Karpas-422 (cell line): ENCODE measurements around the gene HDLBP. TPM values are rescaled to one million over a fixed set of nuclear protein-coding genes. Genes with fewer than 3 reads are reported as not detected.

Source experiments
- DNase-seq: peaks from one replicate; pipeline ENCODE4 v3.0.0-alpha.2; 2015
- H2AFZ ChIP-seq: fragments of 200-600 bp; sonication (generic); 2 replicates; pipeline ENCODE4 v1.6.1; 2014; ENCODE audit warnings: antibody characterized with exemption, low read length, mixed read lengths
- H3K27ac ChIP-seq: fragments of 200-600 bp; sonication (generic); 2 replicates; pipeline ENCODE4 v1.5.1; 2014; ENCODE audit warnings: mild to moderate bottlenecking, low read length, moderate library complexity
- H3K27me3 ChIP-seq: fragments of 200-600 bp; sonication (generic); 2 replicates; pipeline ENCODE4 v1.6.1; 2014; ENCODE audit warnings: low read length, mixed read lengths
- H3K36me3 ChIP-seq: fragments of 200-600 bp; sonication (generic); 2 replicates; pipeline ENCODE4 v1.6.1; 2014; ENCODE audit warnings: low read length, mixed read lengths; ENCODE audit not compliant: insufficient read depth
- H3K4me1 ChIP-seq: fragments of 200-600 bp; sonication (generic); 2 replicates; pipeline ENCODE4 v1.6.1; 2014; ENCODE audit warnings: mild to moderate bottlenecking, low read length, mixed read lengths
- H3K4me2 ChIP-seq: fragments of 200-600 bp; sonication (generic); 2 replicates; pipeline ENCODE4 v1.6.1; 2014; ENCODE audit warnings: low read length, low read depth, mild to moderate bottlenecking; ENCODE audit not compliant: poor library complexity, severe bottlenecking
- H3K4me3 ChIP-seq: fragments of 200-600 bp; sonication (generic); 2 replicates; pipeline ENCODE4 v1.5.1; 2014; ENCODE audit warnings: mild to moderate bottlenecking, antibody characterized with exemption, low read length, mixed read lengths
- H3K79me2 ChIP-seq: fragments of 200-600 bp; sonication (generic); 2 replicates; pipeline ENCODE4 v1.6.1; 2014; ENCODE audit warnings: mild to moderate bottlenecking, low read length, mixed read lengths
- H3K9ac ChIP-seq: fragments of 200-600 bp; sonication (generic); 2 replicates; pipeline ENCODE4 v1.6.0; 2014; ENCODE audit warnings: low read length
- H3K9me2 ChIP-seq: fragments of 200-600 bp; sonication (generic), shearing (Covaris generic); replicated peaks from 2 replicates; pipeline ENCODE4 v1.6.0; 2014; ENCODE audit warnings: mild to moderate bottlenecking, low read length, moderate library complexity; ENCODE audit not compliant: insufficient read depth
- H3K9me3 ChIP-seq: fragments of 300-700, 200-600 bp; sonication (generic); 2 replicates; pipeline ENCODE4 v1.6.1; 2014; ENCODE audit warnings: low read length, mixed read lengths
- H4K20me1 ChIP-seq: fragments of 200-600 bp; sonication (generic); 2 replicates; pipeline ENCODE4 v1.6.1; 2014; ENCODE audit warnings: mild to moderate bottlenecking, antibody characterized with exemption, low read length, low read depth; ENCODE audit not compliant: insufficient read depth
- total RNA-seq: library from RNA; depleted of rRNA; stranded (reverse); fragments of >200 nt; shearing (Covaris generic); gene quantifications from 2 replicates; pipeline ENCODE4 v1.2.3, GENCODE V29; 2014; ENCODE audit warnings: low replicate concordance

The HDLBP gene
- total RNA-seq, 1 experiment from 2014 or later: 141 TPM

- Histone ChIP-seq H3K4me3 (no peak overlapping the region), H2AFZ (no peak overlapping the region)
- DNase-seq: no peak
Measured at GRCh38 chr2:241204010-241204384, 111.5 kb downstream of the HDLBP start.

GRCh38 chr2:241203218-241204009, 112.1 kb downstream of the HDLBP start:
- Histone ChIP-seq H3K4me2 (no peak overlapping the region), H2AFZ (no peak overlapping the region), H3K36me3 (no peaks in the 10 kb centered on the region), H3K9ac (no peak overlapping the region), H4K20me1 (no peaks in the 10 kb centered on the region), H3K79me2 (no peaks in the 10 kb centered on the region), H3K9me3 (no peaks in the 10 kb centered on the region), H3K4me1 (no peaks in the 10 kb centered on the region), H3K27ac (no peak overlapping the region), H3K9me2 (no peaks in the 10 kb centered on the region), H3K27me3 (no peaks in the 10 kb centered on the region), H3K4me3 (no peak overlapping the region)
- DNase-seq: no peak

More at GRCh38 chr2:241204010-241204384, 111.5 kb downstream of the HDLBP start:
- no peaks in the 10 kb centered on the region for H3K4me1 ChIP-seq
- no peak overlapping the region for H3K27ac ChIP-seq
- no peak overlapping the region for H3K9ac ChIP-seq
- H3K36me3 ChIP-seq: no peaks in the 10 kb centered on the region
- H3K9me2 ChIP-seq: no peaks in the 10 kb centered on the region
- no peaks in the 10 kb centered on the region for H4K20me1 ChIP-seq
- no peaks in the 10 kb centered on the region for H3K9me3 ChIP-seq
- H3K79me2 ChIP-seq: no peaks in the 10 kb centered on the region
- H3K27me3 ChIP-seq: no peaks in the 10 kb centered on the region
- no peak overlapping the region for H3K4me2 ChIP-seq

GRCh38 chr2:241202681-241203080, 112.8 kb downstream of the HDLBP start:
- H4K20me1 ChIP-seq: no peaks in the 10 kb centered on the region
- H3K27ac ChIP-seq: no peak overlapping the region
- DNase-seq: no peak
- H3K9me3 ChIP-seq: no peaks in the 10 kb centered on the region
- no peak overlapping the region for H3K4me3 ChIP-seq
- H3K36me3 ChIP-seq: no peaks in the 10 kb centered on the region
- H3K4me1 ChIP-seq: no peaks in the 10 kb centered on the region
- no peaks in the 10 kb centered on the region for H3K79me2 ChIP-seq
- no peaks in the 10 kb centered on the region for H3K27me3 ChIP-seq
- no peak overlapping the region for H3K4me2 ChIP-seq
- no peak overlapping the region for H3K9ac ChIP-seq
- no peaks in the 10 kb centered on the region for H3K9me2 ChIP-seq
- H2AFZ ChIP-seq: no peak overlapping the region

- no peak overlapping the region for H3K27ac ChIP-seq
- no peak overlapping the region for H2AFZ ChIP-seq
Measured at GRCh38 chr2:241202268-241202585, 113.2 kb downstream of the HDLBP start.

GRCh38 chr2:241201445-241202267, 113.8 kb downstream of the HDLBP start:
- no peak overlapping the region for H2AFZ ChIP-seq
- no peak overlapping the region for H3K27ac ChIP-seq
- no peaks in the 10 kb centered on the region for H3K27me3 ChIP-seq
- no peaks in the 10 kb centered on the region for H3K79me2 ChIP-seq
- DNase-seq: no peak
- no peak overlapping the region for H3K4me3 ChIP-seq
- H3K4me1 ChIP-seq: no peaks in the 10 kb centered on the region
- H3K9ac ChIP-seq: no peak overlapping the region
- H3K9me3 ChIP-seq: no peaks in the 10 kb centered on the region
- H3K9me2 ChIP-seq: no peaks in the 10 kb centered on the region
- no peaks in the 10 kb centered on the region for H3K36me3 ChIP-seq
- H4K20me1 ChIP-seq: no peaks in the 10 kb centered on the region
- H3K4me2 ChIP-seq: no peak overlapping the region

More at GRCh38 chr2:241202268-241202585, 113.2 kb downstream of the HDLBP start:
- Histone ChIP-seq H4K20me1 (no peaks in the 10 kb centered on the region), H3K4me3 (no peak overlapping the region), H3K4me1 (no peaks in the 10 kb centered on the region), H3K36me3 (no peaks in the 10 kb centered on the region), H3K9me3 (no peaks in the 10 kb centered on the region), H3K79me2 (no peaks in the 10 kb centered on the region), H3K9me2 (no peaks in the 10 kb centered on the region), H3K4me2 (no peak overlapping the region), H3K27me3 (no peaks in the 10 kb centered on the region), H3K9ac (no peak overlapping the region)
- DNase-seq: no peak

- H3K9ac ChIP-seq: no peak overlapping the region
- H3K36me3 ChIP-seq: no peaks in the 10 kb centered on the region
- H3K4me1 ChIP-seq: no peaks in the 10 kb centered on the region
- H4K20me1 ChIP-seq: no peaks in the 10 kb centered on the region
- DNase-seq: no peak
- H3K4me3 ChIP-seq: no peak overlapping the region
- H3K27ac ChIP-seq: no peak overlapping the region
- H3K4me2 ChIP-seq: no peak overlapping the region
- no peak overlapping the region for H2AFZ ChIP-seq
- no peaks in the 10 kb centered on the region for H3K9me2 ChIP-seq
- H3K79me2 ChIP-seq: no peaks in the 10 kb centered on the region
- H3K27me3 ChIP-seq: no peaks in the 10 kb centered on the region
- no peaks in the 10 kb centered on the region for H3K9me3 ChIP-seq
Measured at GRCh38 chr2:241200822-241201395, 114.6 kb downstream of the HDLBP start.

- no peak overlapping the region for H3K9ac ChIP-seq
- no peaks in the 10 kb centered on the region for H3K79me2 ChIP-seq
- no peaks in the 10 kb centered on the region for H3K27me3 ChIP-seq
- no peaks in the 10 kb centered on the region for H3K4me1 ChIP-seq
- H3K9me2 ChIP-seq: no peaks in the 10 kb centered on the region
- H3K4me2 ChIP-seq: no peak overlapping the region
- H3K9me3 ChIP-seq: no peaks in the 10 kb centered on the region
- no peak overlapping the region for H3K4me3 ChIP-seq
- no peak overlapping the region for H2AFZ ChIP-seq
- no peak for DNase-seq
- H3K36me3 ChIP-seq: no peaks in the 10 kb centered on the region
- no peak overlapping the region for H3K27ac ChIP-seq
- H4K20me1 ChIP-seq: no peaks in the 10 kb centered on the region
Measured at GRCh38 chr2:241199897-241200821, 115.3 kb downstream of the HDLBP start.
